Measurements from ENCODE around the gene TULP4. TPM values are rescaled to one million over a fixed set of nuclear protein-coding genes. Genes with fewer than 3 reads are reported as not detected.

Gene TULP4
- total and polyA plus RNA-seq, 8 donors: 1.7 to 237 (median 54.3) TPM

DNA sequence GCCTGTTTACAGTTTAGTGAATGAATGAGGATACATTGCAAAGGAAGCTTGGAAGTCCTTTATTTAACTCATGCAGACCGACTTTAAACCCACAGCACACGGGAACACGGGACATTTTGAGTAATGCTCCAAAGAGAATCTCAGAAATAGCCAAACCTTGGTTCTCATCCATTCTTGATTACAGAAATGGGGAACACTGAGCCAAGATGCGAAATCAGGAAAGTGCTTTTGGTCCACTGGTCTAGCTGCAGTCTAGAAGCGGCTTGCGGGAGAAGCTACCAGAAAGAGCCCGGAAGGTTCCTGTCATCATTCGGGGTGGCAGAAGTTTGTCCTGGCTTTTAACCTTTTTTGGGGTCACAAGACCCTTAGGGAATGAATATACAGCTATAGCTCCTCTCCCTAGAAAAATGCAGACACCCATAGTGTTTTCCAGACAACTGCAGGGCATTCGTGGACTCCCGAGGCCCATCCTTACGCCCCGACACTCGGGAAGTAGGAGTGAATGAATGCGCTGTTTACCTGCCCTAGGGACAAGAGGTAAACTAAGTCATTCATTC, 247.2 kb downstream of the TULP4 start:
- no peaks in the 10 kb centered on the region for H3K27me3 ChIP-seq
- no peaks in the 10 kb centered on the region for H3K36me3 ChIP-seq
- DNase-seq: no peak
- peaks cover 16 to 55% (median 44%) of the 10 kb centered on the region in 4 donors for H3K4me1 ChIP-seq
- intact Hi-C loops (cut with DNase I; ENCODE audit: low total_unique reads): no loop called here
- H3K27ac ChIP-seq: peak overlapping the region; percentile 96 to 99 (median 97)
- H3K9me3 ChIP-seq: no peaks in the 10 kb centered on the region
- no peak for TF ChIP-seq EP300 (IDR thresholded peaks at IDR 0.05)
- no peak for TF ChIP-seq POLR2A (IDR thresholded peaks at IDR 0.05)
- no peak for TF ChIP-seq CTCF (IDR thresholded peaks at IDR 0.05)
- TF ChIP-seq POLR2AphosphoS5 (IDR thresholded peaks at IDR 0.05): no peak
- H3K4me3 ChIP-seq: peak overlapping the region; percentile 75 to 98 (median 92)
- 42 to 49% (median 47%) methylated on average over 13 to 14 of the region's 14 CpGs for WGBS, 5 donors

DNA sequence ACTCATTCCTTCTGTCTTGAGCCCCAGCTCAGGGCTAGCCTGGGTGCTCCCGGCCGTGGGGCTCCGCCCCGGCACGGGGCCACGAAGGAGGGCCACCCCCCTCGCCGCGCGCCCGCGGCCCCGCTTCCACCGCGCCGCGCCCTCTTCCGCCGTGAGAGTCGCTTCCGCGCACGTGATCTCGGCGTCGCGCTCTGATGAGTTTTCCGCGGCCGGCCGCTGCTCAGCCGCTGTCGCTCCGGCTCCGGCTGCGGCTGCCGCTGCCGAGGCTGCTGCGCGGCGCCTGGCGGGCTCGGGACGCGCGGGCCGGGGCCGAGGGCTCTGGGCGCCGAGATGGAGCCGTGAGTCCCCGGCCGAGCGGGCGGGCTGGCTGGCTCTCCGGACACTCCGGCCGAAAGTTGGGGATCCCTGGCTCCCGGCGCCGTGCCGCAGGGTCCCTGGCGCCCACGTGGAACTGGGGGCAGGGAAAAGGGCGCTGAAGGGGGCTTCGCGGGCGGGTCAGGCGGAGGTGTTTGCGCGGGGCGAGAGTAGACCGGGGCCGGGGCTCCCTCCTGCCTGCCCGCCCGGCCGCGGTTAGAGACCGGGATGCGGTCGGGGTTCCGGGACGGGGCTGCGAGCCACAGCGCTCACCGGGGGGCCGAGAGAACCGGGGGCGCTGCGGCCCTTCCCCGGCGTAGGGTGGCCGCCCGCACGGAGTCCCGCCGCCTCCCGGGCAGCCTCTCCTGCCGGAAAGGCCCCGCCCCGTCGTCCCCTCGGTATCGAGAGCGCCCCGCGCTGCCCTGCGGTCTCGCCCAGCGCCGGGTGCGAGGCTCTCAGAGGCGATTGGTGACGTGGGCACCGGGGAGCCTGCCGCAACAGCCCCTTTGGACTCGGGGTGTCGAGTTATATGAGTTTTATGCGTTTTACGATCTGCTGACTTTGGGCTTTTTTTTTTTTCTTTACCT, 247.9 kb downstream of the TULP4 start, which contains the start of gene TMEM181:
TMEM181 (plus strand) TSS at position 197 of the 941 bp plus-strand sequence; CDS start at position 331, 134 bp downstream.
- Histone ChIP-seq H3K27ac (peak within 1 kb of the TSS; percentile 96 to 99 (median 97)), H3K4me1 (peaks cover 16 to 57% (median 45%) of the 10 kb centered on the region in 4 donors), H3K27me3 (no peaks in the 10 kb centered on the region), H3K4me3 (peak within 1 kb of the TSS; percentile 75 to 98 (median 92)), H3K36me3 (no peaks in the 10 kb centered on the region), H3K9me3 (no peaks in the 10 kb centered on the region)
- intact Hi-C loops (cut with DNase I; ENCODE audit: low total_unique reads): no loop called here
- TF ChIP-seq POLR2AphosphoS5 (IDR thresholded peaks at IDR 0.05) (peak; percentile 67 to 96 (median 91)), POLR2A (IDR thresholded peaks at IDR 0.05) (peak in 1 of 4 donors; percentile 15), EP300 (IDR thresholded peaks at IDR 0.05) (no peak), CTCF (IDR thresholded peaks at IDR 0.05) (no peak)
- WGBS, 5 donors: 0 to 2% (median 1%) methylated on average over 34 to 120 of the region's 120 CpGs
- peak; percentile 88 to 97 for DNase-seq

- Histone ChIP-seq H3K9me3 (no peaks in the 10 kb centered on the region), H3K4me3 (peak overlapping the region; percentile 75 to 98 (median 92)), H3K27me3 (no peaks in the 10 kb centered on the region), H3K36me3 (no peaks in the 10 kb centered on the region), H3K27ac (peak overlapping the region; percentile 96 to 99 (median 97)), H3K4me1 (peaks cover 16 to 59% (median 43%) of the 10 kb centered on the region in 4 donors)
- WGBS, 5 donors: 2 to 6% (median 3%) methylated on average over 19 of the region's 19 CpGs
- DNase-seq: peak; percentile 54 to 58
- TF ChIP-seq POLR2A (IDR thresholded peaks at IDR 0.05): no peak
- TF ChIP-seq CTCF (IDR thresholded peaks at IDR 0.05): no peak
- TF ChIP-seq EP300 (IDR thresholded peaks at IDR 0.05): no peak
- TF ChIP-seq POLR2AphosphoS5 (IDR thresholded peaks at IDR 0.05): no peak
- intact Hi-C loops (cut with DNase I; ENCODE audit: low total_unique reads): no loop called here
These were observed 248.6 kb downstream of the TULP4 start for GRCh38 chr6:158560836-158561320.

Small RNAs within 50 kb of the gene (small RNA-seq; reads per million reads assigned to genes)
- gene RN7SL173P: 0 reads per million in 4 donors

Other genes with a start within 250 kb of the TULP4 start
- gene SERAC1, start 144.2 kb upstream of the TULP4 start, total RNA-seq: 10 to 100 TPM in 3 of 5 donors, 1 to 10 TPM in 1, under 1 TPM in 1; 0.58 to 27.2 (median 12.3) TPM
- 1 to 10 TPM; 4.0 to 4.6 (median 4.1) TPM for gene SERAC1, start 144.2 kb upstream of the TULP4 start, polyA plus RNA-seq
- gene GTF2H5, start 144.1 kb upstream of the TULP4 start, total RNA-seq: 10 to 100 TPM in 2 of 5 donors, 1 to 10 TPM in 2, under 1 TPM in 1; 0.72 to 25.8 (median 5.0) TPM
- gene GTF2H5, start 144.1 kb upstream of the TULP4 start, polyA plus RNA-seq: 1 to 10 TPM; 5.3 to 9.8 (median 7.0) TPM
- 10 to 100 TPM in 3 of 5 donors, 1 to 10 TPM in 2; 2.9 to 62.2 (median 25.4) TPM for gene TMEM181, start 247.6 kb downstream of the TULP4 start, total RNA-seq
- gene TMEM181, start 247.6 kb downstream of the TULP4 start, polyA plus RNA-seq: 10 to 100 TPM in 2 of 3 donors, 1 to 10 TPM in 1; 7.8 to 16.7 (median 13.3) TPM